CD1c-positive myeloid dendritic cell (primary cell): ENCODE results near the gene RLN2.
"Not testable (repeated sequence)": the region's sequence is repeated elsewhere in the genome, so short reads cannot be mapped to it uniquely, and the experiment has no call there.

Source experiments
- DNase-seq: peaks from one replicate; pipeline ENCODE4 v3.0.0-alpha.2; 2016; ENCODE audit errors: extremely low spot score

Gene RLN2, protein sequence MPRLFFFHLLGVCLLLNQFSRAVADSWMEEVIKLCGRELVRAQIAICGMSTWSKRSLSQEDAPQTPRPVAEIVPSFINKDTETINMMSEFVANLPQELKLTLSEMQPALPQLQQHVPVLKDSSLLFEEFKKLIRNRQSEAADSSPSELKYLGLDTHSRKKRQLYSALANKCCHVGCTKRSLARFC

DNA sequence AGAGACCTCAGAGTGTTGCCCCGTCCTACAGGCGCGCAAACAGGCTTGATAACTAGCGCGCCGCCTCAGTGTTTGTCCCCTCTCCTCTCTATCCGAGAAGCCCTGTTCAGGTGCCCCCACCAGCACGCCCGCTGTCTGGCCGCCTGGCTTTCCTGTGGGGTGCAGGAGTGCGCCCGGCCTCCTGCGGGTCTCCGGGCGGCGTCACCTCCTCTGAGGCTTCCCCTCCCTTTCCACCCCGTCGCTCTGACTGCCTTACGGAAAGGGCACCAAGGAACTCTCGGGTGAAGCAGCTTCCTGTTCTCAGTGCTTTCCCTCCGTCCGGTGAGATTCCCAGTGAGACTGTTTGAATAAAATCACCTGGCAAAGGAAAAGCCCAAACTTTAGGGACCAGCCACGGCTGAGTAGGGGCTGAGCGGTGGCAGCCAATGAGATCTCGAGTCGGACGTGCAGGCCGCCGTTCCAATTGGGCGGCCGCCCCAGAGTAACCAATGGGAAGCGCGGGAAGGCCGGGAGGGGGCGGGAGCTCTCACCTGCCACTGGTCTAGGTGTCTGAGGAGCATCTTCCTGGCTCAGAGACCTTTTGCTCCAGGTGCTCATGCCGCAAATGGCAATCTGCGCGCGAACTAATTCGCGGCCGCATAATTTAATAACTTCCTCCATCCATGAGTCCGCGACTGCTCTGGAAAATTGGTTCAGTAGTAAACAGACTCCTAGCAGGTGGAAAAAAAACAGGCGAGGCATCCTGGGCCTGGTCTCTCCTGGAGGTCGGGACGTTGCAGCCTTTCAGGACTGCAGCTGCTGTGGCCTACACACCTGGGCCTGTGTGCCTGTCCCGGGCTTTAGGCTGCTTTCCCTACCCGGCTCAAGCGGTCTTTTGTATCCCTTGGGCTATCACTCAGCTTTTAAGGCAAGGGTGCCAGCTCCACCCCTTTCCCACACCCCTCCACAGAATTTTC lies at the start of gene RLN2:
Gene RLN2 (minus strand): TSS at position 877 of the 956 bp plus-strand sequence. CDS start 136 bp downstream, at position 741.
- DNase-seq, result not testable (repeated sequence)

- no peak for DNase-seq
These were observed 49.7 kb upstream of the RLN2 start for GRCh38 chr9:5354184-5354583.

DNA sequence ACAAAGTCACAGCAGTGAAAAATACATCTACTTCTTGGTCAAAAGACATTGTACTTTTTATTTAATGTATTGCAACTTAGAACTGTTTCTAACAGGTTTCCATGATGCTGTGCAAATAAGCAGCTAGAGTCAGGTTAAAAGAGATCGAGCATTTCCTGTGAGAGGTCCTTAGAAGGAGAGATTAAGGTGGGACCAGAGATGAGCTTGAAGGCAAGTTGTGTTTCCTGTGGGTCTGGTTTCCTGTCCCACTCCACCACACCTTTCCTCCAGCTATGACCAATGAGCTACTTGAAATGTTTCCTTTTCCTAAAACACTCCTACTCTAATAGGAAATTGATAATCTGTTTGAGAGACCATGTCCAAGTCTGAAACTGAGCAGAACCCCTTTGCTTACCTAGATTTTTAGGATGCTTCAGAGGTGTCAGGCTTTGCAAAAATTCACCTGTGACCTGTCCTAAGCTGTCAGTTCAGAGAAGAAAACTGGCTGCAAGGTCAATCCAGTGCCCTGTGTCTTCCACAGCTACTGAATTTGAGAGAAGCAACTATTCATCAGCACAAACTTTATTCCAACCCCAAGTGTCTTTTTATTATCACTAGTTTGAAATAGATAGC lies 48.2 kb upstream of the RLN2 start:
- DNase-seq, result no peak

DNA sequence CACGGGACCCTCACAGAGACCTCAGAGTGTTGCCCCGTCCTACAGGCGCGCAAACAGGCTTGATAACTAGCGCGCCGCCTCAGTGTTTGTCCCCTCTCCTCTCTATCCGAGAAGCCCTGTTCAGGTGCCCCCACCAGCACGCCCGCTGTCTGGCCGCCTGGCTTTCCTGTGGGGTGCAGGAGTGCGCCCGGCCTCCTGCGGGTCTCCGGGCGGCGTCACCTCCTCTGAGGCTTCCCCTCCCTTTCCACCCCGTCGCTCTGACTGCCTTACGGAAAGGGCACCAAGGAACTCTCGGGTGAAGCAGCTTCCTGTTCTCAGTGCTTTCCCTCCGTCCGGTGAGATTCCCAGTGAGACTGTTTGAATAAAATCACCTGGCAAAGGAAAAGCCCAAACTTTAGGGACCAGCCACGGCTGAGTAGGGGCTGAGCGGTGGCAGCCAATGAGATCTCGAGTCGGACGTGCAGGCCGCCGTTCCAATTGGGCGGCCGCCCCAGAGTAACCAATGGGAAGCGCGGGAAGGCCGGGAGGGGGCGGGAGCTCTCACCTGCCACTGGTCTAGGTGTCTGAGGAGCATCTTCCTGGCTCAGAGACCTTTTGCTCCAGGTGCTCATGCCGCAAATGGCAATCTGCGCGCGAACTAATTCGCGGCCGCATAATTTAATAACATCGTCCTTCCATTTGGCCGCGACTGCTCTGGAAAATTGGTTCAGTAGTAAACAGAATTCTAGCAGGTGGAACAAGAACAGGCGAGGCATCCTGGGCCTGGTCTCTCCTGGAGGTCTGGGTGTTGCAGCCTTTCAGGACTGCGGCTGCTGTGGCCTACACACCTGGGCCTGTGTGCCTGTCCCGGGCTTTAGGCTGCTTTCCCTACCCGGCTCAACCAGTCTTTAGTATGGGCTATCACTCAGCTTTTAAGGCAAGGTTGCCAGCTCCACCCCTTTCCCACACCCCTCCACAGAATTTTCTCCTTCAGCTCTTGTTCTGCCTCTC lies 34.8 kb upstream of the RLN2 start, which contains the start of gene RLN1:
Gene RLN1 (minus strand): TSS at position 885 of the 990 bp plus-strand sequence. CDS start 130 bp downstream, at position 755.
- not testable (repeated sequence) for DNase-seq

DNA sequence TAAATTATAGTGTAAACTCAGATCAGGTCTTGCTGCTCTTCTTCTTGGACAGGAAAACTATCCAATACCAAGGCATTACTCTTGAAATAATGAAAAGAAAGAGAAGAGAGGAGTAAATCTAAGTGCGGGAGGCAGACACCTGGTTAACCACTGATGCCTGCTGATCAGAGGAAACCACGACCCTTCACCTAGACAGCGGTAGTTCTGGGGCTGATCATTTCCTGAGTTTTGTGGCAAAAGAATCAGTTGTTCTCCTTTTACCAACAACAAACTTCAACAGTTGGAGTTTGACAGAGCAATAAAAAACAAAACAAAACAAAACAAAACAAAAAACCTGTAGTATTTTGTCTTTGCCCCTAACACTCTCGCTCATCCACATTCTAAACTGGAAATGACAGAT lies 32.2 kb upstream of the RLN2 start:
- DNase-seq, result no peak

DNA sequence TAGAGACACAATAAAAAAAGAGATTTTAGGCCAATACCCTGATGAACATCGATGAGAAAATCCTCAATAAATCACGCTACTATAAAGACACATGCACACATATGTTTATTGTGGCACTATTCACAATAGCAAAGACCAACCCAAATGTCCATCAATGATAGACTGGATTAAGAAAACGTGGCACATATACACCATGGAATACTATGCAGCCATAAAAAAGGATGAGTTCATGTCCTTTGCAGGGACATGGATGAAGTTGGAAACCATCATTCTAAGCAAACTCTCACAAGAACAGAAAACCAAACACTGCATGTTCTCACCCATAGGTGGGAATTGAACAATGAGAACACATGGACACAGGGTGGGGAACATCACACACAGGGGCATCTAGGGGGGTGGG lies 26.8 kb upstream of the RLN2 start:
- DNase-seq, result not testable (repeated sequence)

GRCh38 chr9:5326893-5327548 lies 22.5 kb upstream of the RLN2 start:
- no peak for DNase-seq

DNA sequence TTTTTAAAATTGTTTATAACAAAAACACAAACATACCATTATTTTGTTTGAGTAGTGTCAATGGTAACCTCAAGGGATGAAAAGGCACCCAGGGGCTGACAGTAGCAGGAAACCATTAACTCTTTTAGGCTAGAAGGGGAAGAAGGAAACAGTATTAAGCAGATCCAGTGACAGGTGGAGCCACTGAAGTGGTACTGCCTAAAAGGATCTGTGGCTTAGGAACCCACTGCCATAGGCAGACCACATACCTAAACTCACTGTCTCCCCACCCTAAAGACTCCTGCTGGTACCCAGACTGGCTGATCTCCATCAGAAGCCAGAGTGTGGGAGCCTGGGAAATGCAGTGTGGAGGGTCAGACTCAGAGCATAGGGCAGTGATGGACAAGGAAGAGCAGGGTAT lies 21.7 kb upstream of the RLN2 start:
- no peak for DNase-seq

GRCh38 chr9:5321601-5322000 lies 17.1 kb upstream of the RLN2 start:
- not testable (repeated sequence) for DNase-seq

GRCh38 chr9:5321058-5321457 lies 16.5 kb upstream of the RLN2 start:
- no peak for DNase-seq

DNA sequence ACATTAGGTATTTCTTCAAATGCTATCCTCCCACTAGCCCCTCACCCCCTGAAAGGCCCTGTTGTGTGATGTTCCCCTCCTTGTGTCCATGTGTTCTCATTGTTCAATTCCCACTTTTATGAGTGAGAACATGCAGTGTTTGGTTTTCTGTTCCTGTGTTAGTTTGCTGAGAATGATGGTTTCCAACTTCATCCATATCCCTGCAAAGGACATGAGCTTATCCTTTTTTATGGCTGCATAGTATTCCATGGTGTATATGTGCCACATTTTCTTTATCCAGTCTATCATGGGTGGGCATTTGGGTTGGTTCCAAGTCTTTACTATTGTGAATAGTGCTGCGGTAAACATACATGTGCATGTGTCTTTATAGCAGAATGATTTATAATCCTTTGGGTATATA lies 11.9 kb upstream of the RLN2 start:
- DNase-seq, result not testable (repeated sequence)

DNA sequence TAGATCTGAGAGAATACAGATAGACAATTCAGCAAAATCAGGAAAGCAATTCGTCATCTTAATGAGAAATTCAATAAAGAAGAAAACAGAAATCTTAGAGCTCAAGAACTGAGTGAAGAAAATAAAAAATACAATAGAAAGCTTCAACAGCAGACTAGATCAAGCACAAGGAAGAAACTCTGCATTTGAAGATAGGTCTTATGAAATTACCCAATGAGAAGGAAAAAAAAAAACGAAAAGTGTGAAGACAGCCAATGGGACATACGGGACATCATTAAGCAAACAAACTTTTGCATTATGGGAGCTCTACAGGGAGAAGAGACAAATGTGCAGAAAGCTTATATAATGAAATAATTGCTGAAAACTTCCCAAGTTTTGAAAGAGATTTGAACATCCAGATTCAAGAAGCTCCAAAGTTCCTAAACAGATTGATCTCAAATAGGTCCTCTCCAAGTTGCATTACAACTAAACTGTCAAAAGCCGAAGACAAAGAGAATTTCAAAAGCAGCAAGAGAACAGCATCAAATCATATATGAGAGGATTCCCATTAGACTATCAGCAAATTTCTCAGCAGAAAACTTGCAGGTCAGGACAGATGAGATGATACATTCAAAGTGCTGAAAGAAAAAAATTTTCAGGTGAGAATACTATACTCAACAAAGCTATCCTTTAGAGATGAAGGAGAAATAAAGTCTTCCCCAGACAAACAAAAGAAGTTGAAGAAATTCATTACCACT lies 10.8 kb upstream of the RLN2 start:
- DNase-seq, result no peak

GRCh38 chr9:5310851-5311250 lies 6.3 kb upstream of the RLN2 start:
- DNase-seq, result no peak

DNA sequence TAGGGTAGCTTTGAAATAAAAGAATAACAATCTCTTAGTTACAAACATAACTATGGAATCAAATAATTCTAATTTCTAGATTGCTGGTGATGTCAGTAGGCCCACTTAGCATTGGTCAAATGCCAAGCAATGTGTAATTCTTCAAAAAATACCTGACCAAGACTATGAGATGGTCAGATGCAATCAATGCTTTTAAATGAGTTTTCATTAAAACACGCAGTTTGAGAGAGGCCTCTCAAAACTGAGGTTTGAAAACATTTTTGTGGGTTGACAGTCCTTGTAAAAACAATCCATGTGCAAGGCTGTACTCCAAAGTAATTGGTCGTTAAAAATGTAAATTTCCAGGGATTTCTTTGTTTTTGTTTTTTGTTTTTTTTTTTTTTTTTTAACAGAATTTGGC lies 1.2 kb upstream of the RLN2 start:
- no peak for DNase-seq

GRCh38 chr9:5301544-5301943 lies 3.0 kb downstream of the RLN2 start:
- DNase-seq, result no peak

DNA sequence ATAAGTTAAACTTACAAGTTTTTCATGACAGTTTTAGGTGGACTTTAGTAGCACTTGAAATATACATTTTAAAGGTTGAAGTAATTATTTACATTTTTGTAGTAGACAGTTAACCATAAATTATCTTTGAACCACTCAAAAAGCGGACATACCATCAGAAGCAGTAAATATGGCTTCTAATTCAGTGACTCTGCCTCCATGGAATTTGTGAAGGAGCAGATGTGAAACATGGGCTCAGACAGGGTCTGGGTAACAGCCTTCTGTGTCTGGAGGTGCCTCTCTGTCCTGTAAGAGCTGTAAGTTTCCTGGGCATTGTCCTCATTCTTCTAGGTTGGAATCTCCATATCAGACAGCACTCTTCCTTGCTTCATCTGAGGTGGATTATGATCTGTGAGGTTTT lies 12.4 kb downstream of the RLN2 start:
- no peak for DNase-seq

DNA sequence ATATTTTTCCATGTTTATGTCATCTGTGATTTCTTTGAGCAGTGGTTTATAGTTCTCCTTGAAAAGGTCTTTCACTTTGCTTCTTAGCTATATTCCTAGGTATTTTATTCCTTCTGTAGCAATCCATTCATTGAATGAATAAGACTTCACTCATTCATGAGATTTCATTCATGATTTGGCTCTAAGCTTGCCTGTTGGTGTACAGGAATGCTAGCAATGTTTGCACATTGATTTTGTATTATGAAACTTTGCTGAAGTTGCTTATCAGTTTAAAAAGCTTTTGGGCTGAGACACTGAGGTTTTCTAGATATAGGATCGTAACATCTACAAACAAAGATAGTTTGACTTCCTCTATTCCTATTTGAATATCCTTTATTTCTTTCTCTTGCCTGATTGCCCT lies 15.9 kb downstream of the RLN2 start:
- no peak for DNase-seq

DNA sequence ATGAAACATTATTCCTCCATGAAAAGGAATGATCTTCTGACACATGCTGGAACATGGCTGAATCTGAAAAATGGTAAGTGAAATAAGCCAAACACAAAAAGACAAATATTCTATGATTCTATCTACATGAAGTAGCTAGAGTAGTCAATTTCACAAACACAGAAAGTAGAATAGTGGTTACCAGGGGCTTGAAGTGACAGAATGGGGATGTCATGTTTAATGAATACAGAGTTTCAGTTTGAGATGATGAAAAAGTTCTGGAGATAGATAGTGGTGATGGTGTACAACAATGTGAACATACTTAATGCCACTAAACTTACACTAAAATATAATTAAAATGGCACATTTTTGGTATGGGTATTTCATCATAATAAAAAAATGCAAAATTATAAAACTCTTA lies 18.3 kb downstream of the RLN2 start:
- no peak for DNase-seq

GRCh38 chr9:5278486-5278885 lies 26.0 kb downstream of the RLN2 start:
- no peak for DNase-seq

- DNase-seq, result no peak
These were observed 29.7 kb downstream of the RLN2 start for GRCh38 chr9:5274770-5275169.
